Mesenchymal stem cell (in vitro differentiated cells and primary cell): Measurements from ENCODE around the gene ANKRD62.
"Not testable (repeated sequence)": the region's sequence is repeated elsewhere in the genome, so short reads cannot be mapped to it uniquely, and the experiment has no call there.

Experiments
- DNase-seq: peaks from one replicate; pipeline ENCODE4 v3.0.0-alpha.2; 2013
- H2AFZ ChIP-seq: one replicate; pipeline ENCODE4 v1.6.1; 2013; ENCODE audit warnings: low read depth, mild to moderate bottlenecking, control low read depth, inconsistent platforms, low read length, moderate library complexity
- H2AK5ac ChIP-seq: 2 replicates; pipeline ENCODE4 v1.6.1; 2013; ENCODE audit warnings: low read length, moderate library complexity, mild to moderate bottlenecking, inconsistent platforms; ENCODE audit not compliant: severe bottlenecking
- H2BK120ac ChIP-seq: one replicate; pipeline ENCODE4 v1.6.1; 2013; ENCODE audit warnings: low read depth, mild to moderate bottlenecking, inconsistent platforms, low read length, moderate library complexity
- H2BK12ac ChIP-seq, 2 experiments: one replicate each; pipeline ENCODE4 v1.6.1; 2013; ENCODE audit warnings: inconsistent platforms in 2 of 2, low read length in 2 of 2, mild to moderate bottlenecking in 2 of 2, moderate library complexity in 2 of 2, control low read depth in 1 of 2
- H2BK15ac ChIP-seq: one replicate; pipeline ENCODE4 v1.6.1; 2013; ENCODE audit warnings: mild to moderate bottlenecking, low read depth, inconsistent platforms; ENCODE audit not compliant: poor library complexity, severe bottlenecking
- H2BK5ac ChIP-seq: 2 replicates; pipeline ENCODE4 v1.6.1; 2013; ENCODE audit warnings: low read depth, mild to moderate bottlenecking, low read length, control low read depth, inconsistent platforms; ENCODE audit not compliant: poor library complexity, severe bottlenecking
- H3K14ac ChIP-seq, 2 experiments: one replicate each; pipeline ENCODE4 v1.6.1; 2013; ENCODE audit warnings: inconsistent platforms in 2 of 2, low read length in 2 of 2, control low read depth in 1 of 2, mild to moderate bottlenecking in 1 of 2, moderate library complexity in 1 of 2
- H3K18ac ChIP-seq, 2 experiments: one replicate each; pipeline ENCODE4 v1.6.1; 2013; ENCODE audit warnings: inconsistent platforms in 2 of 2, low read length in 2 of 2, control low read depth in 1 of 2, low read depth in 1 of 2, mild to moderate bottlenecking in 1 of 2
- H3K23ac ChIP-seq, 2 experiments: one replicate each; pipeline ENCODE4 v1.6.1; 2013; ENCODE audit warnings: inconsistent platforms in 2 of 2, low read length in 2 of 2, mild to moderate bottlenecking in 2 of 2, moderate library complexity in 2 of 2, control low read depth in 1 of 2
- H3K27ac ChIP-seq: 2 replicates; pipeline ENCODE4 v1.5.1; 2013; ENCODE audit warnings: mild to moderate bottlenecking, moderate library complexity, low read length, control low read depth, inconsistent platforms; ENCODE audit not compliant: poor library complexity, severe bottlenecking
- H3K27me3 ChIP-seq, 2 experiments: 2 replicates each; pipeline versions ENCODE4 v1.6.1 to v1.7.0; 2013; ENCODE audit warnings: low read length in 2 of 2, mild to moderate bottlenecking in 2 of 2, moderate library complexity in 2 of 2, control low read depth in 1 of 2, inconsistent platforms in 1 of 2; ENCODE audit not compliant: control insufficient read depth in 1 of 2, insufficient read depth in 1 of 2
- H3K36me3 ChIP-seq, 2 experiments: 2 replicates each; pipeline versions ENCODE4 v1.6.1 to v1.7.0; 2013; ENCODE audit warnings: low read length in 2 of 2, control low read depth in 1 of 2, inconsistent platforms in 1 of 2, low read depth in 1 of 2, mild to moderate bottlenecking in 1 of 2; ENCODE audit not compliant: insufficient read depth in 2 of 2, control insufficient read depth in 1 of 2
- H3K4ac ChIP-seq, 2 experiments: one replicate each; pipeline ENCODE4 v1.6.1; 2013; ENCODE audit warnings: inconsistent platforms in 2 of 2, low read length in 2 of 2, mild to moderate bottlenecking in 2 of 2, moderate library complexity in 2 of 2, control low read depth in 1 of 2, low read depth in 1 of 2
- H3K4me1 ChIP-seq: 2 replicates; pipeline ENCODE4 v1.6.1; 2013; ENCODE audit warnings: low read depth, low read length, control low read depth; ENCODE audit not compliant: control insufficient read depth, insufficient read depth
- H3K4me2 ChIP-seq: 2 replicates; pipeline ENCODE4 v1.6.1; 2013; ENCODE audit warnings: low read length, mild to moderate bottlenecking, inconsistent platforms; ENCODE audit not compliant: poor library complexity, severe bottlenecking
- H3K4me3 ChIP-seq, 2 experiments: 2 replicates each; pipeline versions ENCODE4 v1.5.1 to v1.7.0; 2013; ENCODE audit warnings: low read length in 2 of 2, mild to moderate bottlenecking in 2 of 2, control low read depth in 1 of 2, low read depth in 1 of 2; ENCODE audit not compliant: insufficient read depth in 1 of 2
- H3K79me1 ChIP-seq: replicated peaks from 2 replicates; pipeline ENCODE4 v1.6.1; 2013; ENCODE audit warnings: mild to moderate bottlenecking, control low read depth, low read length, inconsistent platforms; ENCODE audit not compliant: poor library complexity, severe bottlenecking
- H3K9ac ChIP-seq: 2 replicates; pipeline ENCODE4 v1.7.0; 2013; ENCODE audit warnings: mild to moderate bottlenecking, low read length, moderate library complexity
- H3K9me3 ChIP-seq: 2 replicates; pipeline ENCODE4 v1.7.0; 2013; ENCODE audit warnings: mild to moderate bottlenecking, low read length; ENCODE audit not compliant: control insufficient read depth
- H4K8ac ChIP-seq: one replicate; pipeline ENCODE4 v1.6.1; 2013; ENCODE audit warnings: inconsistent platforms, mild to moderate bottlenecking, low read length, moderate library complexity
- H4K91ac ChIP-seq: one replicate; pipeline ENCODE4 v1.6.1; 2013; ENCODE audit warnings: mild to moderate bottlenecking, low read length, inconsistent platforms
- WGBS: methylation state at CpG from one replicate; pipeline ENCODE4 v1.1.7; 2013; ENCODE audit warnings: mixed read lengths; 5-methylcytosine and 5-hydroxymethylcytosine counted together

The ANKRD62 gene

GRCh38 chr18:12074736-12075135 is 18.9 kb upstream of the ANKRD62 start:
- no peak overlapping the region for H4K91ac ChIP-seq
- H4K8ac ChIP-seq = no peak overlapping the region
- no peaks in the 10 kb centered on the region for H3K9me3 ChIP-seq
- H3K4me2 ChIP-seq = no peak overlapping the region
- H2BK5ac ChIP-seq = no peak overlapping the region
- no peak overlapping the region for H2BK12ac ChIP-seq
- H2AFZ ChIP-seq = no peak overlapping the region
- no peaks in the 10 kb centered on the region for H3K27me3 ChIP-seq
- H2BK120ac ChIP-seq = no peak overlapping the region
- H3K4me3 ChIP-seq = no peak overlapping the region
- H3K4me1 ChIP-seq = peaks cover 3% of the 10 kb centered on the region
- no peak overlapping the region for H3K14ac ChIP-seq
- no peak for DNase-seq
- H3K23ac ChIP-seq = no peak overlapping the region
- H2BK15ac ChIP-seq = no peak overlapping the region
- H3K27ac ChIP-seq = no peak overlapping the region
- 89% methylated on average over 3 of the region's 3 CpGs for WGBS
- no peaks in the 10 kb centered on the region for H3K36me3 ChIP-seq
- H3K18ac ChIP-seq = no peak overlapping the region
- H2AK5ac ChIP-seq = no peak overlapping the region
- peak overlapping the region; percentile 9 for H3K9ac ChIP-seq
- H3K4ac ChIP-seq = no peak overlapping the region
- no peaks in the 10 kb centered on the region for H3K79me1 ChIP-seq

- under 1% methylated on average over 38 of the region's 59 CpGs for WGBS
Observed at GRCh38 chr18:12076424-12077140, 17.1 kb upstream of the ANKRD62 start.

GRCh38 chr18:12077994-12078393 is 15.6 kb upstream of the ANKRD62 start:
- not testable (repeated sequence) for DNase-seq, H3K27ac ChIP-seq

More at GRCh38 chr18:12076424-12077140, 17.1 kb upstream of the ANKRD62 start:
- H4K8ac ChIP-seq = peak overlapping the region; percentile 85
- no peaks in the 10 kb centered on the region for H3K79me1 ChIP-seq
- peak overlapping the region; percentile 42 for H2AFZ ChIP-seq
- no peak overlapping the region for H2BK5ac ChIP-seq
- no peaks in the 10 kb centered on the region for H3K9me3 ChIP-seq
- peak overlapping the region; percentile 78 for H3K4me2 ChIP-seq
- no peak overlapping the region for H2BK12ac ChIP-seq
- H3K4me1 ChIP-seq = peaks cover 3% of the 10 kb centered on the region
- no peak overlapping the region for H3K4ac ChIP-seq
- DNase-seq = peak; percentile 43
- no peak overlapping the region for H2AK5ac ChIP-seq
- H3K4me3 ChIP-seq = peak overlapping the region in 1 of 2 experiments; percentile 32
- H3K14ac ChIP-seq = no peak overlapping the region
- H3K9ac ChIP-seq = peak overlapping the region; percentile 86
- H2BK15ac ChIP-seq = no peak overlapping the region
- H4K91ac ChIP-seq = no peak overlapping the region
- no peak overlapping the region for H2BK120ac ChIP-seq
- no peaks in the 10 kb centered on the region for H3K36me3 ChIP-seq
- H3K23ac ChIP-seq = no peak overlapping the region
- no peaks in the 10 kb centered on the region for H3K27me3 ChIP-seq
- H3K27ac ChIP-seq = no peak overlapping the region
- peak overlapping the region; percentile 21 to 62 for H3K18ac ChIP-seq

GRCh38 chr18:12079491-12080237 is 14.0 kb upstream of the ANKRD62 start:
- Histone ChIP-seq H2AK5ac (peak overlapping the region; percentile 85), H2BK12ac (no peak overlapping the region), H3K9ac (no peak overlapping the region), H3K4me3 (no peak overlapping the region), H3K27me3 (no peaks in the 10 kb centered on the region), H2BK120ac (no peak overlapping the region), H3K23ac (no peak overlapping the region), H3K4me2 (no peak overlapping the region), H3K14ac (no peak overlapping the region), H3K9me3 (no peaks in the 10 kb centered on the region), H2BK15ac (no peak overlapping the region), H4K8ac (no peak overlapping the region), H3K18ac (no peak overlapping the region), H2AFZ (no peak overlapping the region), H4K91ac (no peak overlapping the region), H3K4me1 (peaks cover 3% of the 10 kb centered on the region), H3K79me1 (no peaks in the 10 kb centered on the region), H2BK5ac (peak overlapping the region; percentile 74), H3K27ac (no peak overlapping the region), H3K36me3 (no peaks in the 10 kb centered on the region), H3K4ac (no peak overlapping the region)
- DNase-seq = no peak
- WGBS = 93% methylated on average over 4 of the region's 6 CpGs

More at GRCh38 chr18:12077994-12078393, 15.6 kb upstream of the ANKRD62 start:
- 100% methylated on average over 1 of the region's 4 CpGs for WGBS
- H2BK120ac ChIP-seq, H3K9ac ChIP-seq, H3K4me1 ChIP-seq, H3K4ac ChIP-seq, H2AFZ ChIP-seq, H3K14ac ChIP-seq, H2BK12ac ChIP-seq, H3K18ac ChIP-seq, H3K9me3 ChIP-seq, H2AK5ac ChIP-seq, H3K4me3 ChIP-seq, H4K91ac ChIP-seq, H3K4me2 ChIP-seq, H3K27me3 ChIP-seq, H3K79me1 ChIP-seq, H2BK5ac ChIP-seq, H3K23ac ChIP-seq, H3K36me3 ChIP-seq, H4K8ac ChIP-seq, H2BK15ac ChIP-seq: not testable (repeated sequence)
